Activated CD4-positive, alpha-beta T cell treated with anti-CD3 and anti-CD28 coated beads for 24 hours (primary cell): ENCODE data around the gene GDPD4.
"Not testable (repeated sequence)": the region's sequence is repeated elsewhere in the genome, so short reads cannot be mapped to it uniquely, and the experiment has no call there.

Experiments used
- DNase-seq, 2 donors: peaks; one replicate each; pipeline ENCODE4 v3.0.0-alpha.2; 2020; ENCODE audit warnings: low read depth in 2 of 2

The GDPD4 gene, protein sequence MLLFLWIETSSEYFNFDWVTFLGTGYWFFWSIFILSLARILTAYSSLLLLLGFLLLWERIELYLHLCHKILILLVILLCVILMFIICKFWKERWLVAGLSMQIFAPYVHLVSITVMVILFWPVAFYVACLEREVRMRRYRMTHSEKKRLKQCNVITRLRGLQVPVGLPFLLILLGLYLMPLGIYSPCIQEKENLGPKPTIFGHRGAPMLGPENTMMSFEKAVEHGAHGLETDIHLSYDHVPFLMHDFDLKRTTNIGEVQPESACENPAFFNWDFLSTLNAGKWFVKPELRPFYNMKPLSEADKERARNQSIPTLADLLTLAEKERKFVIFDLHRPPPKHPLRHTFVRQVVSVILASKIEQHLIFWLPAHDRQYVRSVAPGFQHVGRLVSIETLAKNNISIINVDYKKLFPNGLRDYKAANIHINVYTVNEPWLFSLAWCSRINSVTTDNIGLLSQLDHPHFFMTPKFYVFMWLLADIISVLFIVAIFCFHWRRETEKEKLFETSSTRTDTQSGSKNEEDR

DNA sequence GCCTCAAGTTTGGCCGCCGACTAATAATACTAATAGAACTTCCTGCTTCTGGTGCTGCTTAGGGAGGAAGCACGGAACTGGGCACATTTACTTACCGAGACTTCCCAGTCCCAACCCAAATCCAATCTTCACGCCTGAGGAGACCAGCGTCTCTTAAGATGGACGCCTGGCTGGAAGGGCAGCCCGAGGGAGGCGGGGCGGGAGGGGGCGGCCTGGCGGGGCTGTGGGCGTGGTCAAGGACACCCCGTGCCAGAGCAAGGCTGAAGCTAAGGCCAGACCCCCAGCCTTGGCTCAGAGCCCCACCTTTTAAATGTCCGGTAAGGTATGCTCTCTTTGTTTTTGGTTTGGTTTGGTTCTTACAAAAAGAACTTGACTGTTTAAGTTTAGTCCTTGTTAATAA lies at the start of gene GDPD4:
GDPD4 (minus strand) TSS at position 177 of the 400 bp plus-strand sequence. CDS start 16,549 bp downstream, outside the sequence.
- no peak for DNase-seq

DNA sequence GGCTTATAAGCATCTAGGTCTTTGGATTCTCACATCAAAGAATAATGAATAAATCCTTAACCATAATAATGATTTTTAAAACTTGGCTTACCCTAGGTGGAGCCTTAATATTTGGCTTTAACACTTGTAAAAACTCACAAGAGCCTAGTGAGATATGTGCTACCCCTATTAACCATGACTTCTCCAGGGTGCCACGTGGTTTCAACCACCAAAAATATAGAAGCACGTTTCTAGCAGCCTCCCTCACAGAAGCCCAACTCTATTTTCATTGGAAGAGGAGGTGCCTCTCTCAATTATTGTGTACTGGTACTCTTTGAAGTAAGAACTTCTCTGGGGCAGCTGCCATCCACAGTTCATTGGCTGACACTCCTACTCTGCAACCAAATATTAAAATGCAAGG lies 46.5 kb upstream of the GDPD4 start:
- DNase-seq = no peak

DNA sequence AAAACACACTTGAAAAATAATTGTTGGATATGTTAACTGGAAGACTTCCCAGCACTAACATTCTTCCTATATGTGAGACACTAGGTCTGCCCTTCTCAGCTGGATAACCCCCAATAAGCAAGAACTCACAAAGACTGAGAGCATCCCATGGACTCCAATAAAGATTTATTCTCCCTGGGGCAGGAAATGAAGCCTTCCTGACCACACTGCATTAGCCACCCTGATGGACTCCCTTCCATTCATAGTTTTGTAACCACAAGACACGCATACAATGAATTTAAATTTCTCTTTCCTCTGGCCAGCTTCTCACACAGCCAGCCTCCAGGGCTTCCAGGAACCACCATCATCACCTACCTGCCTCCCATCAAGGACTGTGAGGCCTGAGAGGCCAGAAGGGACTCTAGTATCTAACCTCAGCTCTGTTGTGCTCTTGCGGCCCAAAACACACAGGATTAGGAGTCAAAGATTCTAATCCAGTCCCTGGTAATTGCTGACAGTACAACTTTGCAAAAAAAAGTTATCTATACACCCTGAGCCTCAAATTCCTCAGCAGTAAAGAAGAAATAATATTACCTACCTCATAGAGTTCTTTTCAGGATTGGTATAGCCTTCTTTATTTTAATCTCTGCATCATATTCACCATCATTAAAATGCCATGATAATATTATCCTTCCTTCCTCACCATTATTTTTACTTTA lies 45.6 kb upstream of the GDPD4 start:
- no peak for DNase-seq

DNA sequence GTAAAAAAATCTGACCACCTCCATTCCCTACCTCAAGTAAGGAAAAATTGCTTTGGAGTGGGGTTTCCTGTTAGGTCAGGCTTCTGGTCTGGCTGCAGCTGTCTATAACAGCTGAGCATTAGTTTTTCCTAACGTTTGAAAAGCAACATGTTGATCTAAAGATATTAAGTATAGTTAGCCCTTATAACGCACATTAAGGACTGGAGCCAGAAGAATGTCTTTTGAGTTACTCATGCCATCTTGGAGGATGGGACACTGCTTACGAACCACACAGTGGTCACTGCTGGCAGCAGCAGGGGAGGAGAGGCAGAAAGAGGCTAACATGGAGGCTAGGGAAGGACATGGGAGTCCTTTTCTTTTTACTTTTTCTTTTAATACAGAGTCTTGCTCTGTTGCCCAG lies 44.1 kb upstream of the GDPD4 start:
- DNase-seq = no peak

DNA sequence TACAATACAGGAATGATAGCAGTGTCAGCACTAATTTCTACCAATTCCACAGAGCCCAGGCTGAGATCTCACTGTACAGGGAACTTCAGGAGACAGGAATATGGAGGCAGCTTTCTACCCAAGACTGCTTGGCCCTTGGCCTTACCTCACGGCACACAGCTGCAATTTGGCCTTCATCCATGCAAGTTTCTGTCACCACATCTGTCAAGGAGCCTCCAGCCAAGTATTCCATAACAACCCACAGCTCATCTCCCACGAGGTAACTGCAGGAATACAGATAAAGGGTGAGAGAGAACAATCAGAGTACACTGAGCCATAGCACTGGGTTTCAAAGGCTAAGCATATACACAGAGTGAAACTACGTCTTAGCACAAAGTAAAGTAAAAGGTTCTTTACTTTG lies 39.0 kb upstream of the GDPD4 start:
- no peak for DNase-seq

DNA sequence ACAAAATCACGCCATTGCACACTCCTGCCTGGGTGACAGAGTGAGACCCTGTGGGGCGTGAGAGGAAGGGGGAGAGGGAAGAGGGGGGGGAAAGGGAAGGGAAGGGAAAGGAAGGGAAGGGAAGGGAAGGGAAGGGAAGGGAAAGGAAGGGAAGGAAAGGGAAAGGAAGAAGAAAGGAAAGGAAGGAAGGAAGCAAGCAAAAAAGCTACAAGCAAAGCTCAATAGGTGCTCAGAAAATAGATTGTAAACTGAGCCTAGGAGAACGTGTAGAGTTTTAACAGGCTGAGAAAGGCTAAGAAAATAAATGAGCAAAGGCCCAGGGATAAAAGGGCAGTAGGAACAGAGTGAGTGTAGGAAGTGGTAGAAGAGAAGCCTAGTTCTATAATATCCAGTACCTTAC lies 30.8 kb upstream of the GDPD4 start:
- DNase-seq = no peak

DNA sequence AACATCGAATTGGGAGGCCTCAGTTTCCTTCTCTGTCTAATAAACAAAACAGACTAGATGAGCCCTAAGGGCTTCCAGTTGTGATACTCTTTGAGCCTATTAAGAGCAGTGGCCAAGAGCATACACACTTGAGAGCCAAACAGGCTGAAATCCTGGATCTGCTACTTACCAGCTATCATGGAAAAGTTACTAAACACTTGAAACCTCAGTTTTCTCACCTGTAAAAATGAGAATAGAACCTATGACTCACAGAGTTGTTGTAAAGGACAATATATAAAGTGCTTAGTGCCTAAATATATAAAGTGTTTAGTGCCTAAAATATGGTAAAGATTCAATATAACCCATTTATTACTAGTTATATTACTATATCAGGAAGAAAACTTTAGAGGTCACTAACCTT lies 23.7 kb upstream of the GDPD4 start:
- DNase-seq = no peak

DNA sequence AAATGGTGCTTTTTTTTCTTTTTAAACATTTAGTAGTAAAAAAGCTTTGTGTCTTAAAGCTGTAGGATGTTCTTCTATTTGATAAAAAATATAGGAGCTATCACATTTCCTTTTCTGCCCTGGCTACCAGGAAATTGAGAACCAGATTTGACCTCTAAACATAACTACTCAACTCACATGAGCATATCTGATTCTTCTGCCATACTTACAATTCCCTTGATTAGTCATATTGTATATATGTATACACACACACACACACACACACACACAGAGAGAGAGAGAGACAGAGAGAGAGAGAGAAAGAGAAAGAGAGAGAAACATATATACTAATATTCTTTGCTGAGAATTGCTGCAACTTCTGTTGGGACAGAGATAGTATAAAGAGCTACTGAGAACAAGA lies 23.0 kb upstream of the GDPD4 start:
- no peak for DNase-seq

DNA sequence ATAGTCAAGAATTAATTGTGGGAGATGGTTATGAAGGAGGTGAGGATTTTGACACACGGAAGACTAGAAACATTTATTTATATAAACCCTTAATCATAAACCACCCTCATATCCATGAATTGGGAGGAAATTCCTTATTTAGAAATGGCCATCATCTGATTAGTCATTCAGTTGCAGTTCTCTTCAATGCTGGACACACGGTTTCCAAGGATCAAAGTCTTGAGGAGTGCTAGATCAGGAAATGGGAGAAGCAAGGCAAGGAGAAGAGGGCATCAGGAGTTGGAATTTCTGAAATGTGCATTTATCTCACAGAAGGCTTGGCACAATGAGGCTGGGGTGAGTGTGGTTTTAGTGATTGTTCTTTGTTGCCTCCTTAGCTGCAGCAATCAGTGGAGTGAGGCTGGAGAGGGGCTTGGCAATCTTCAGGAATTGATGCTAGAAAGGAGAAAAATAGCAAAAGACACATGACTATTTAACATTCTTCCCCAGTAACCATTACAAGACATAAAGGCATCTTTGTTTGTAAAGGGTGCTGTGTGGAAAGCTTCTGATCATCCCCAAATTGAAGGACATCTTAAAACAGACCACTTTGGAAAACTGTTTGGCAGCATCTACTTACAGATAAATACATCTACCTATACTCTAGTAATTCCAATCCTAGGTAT lies 21.6 kb upstream of the GDPD4 start:
- DNase-seq = no peak

DNA sequence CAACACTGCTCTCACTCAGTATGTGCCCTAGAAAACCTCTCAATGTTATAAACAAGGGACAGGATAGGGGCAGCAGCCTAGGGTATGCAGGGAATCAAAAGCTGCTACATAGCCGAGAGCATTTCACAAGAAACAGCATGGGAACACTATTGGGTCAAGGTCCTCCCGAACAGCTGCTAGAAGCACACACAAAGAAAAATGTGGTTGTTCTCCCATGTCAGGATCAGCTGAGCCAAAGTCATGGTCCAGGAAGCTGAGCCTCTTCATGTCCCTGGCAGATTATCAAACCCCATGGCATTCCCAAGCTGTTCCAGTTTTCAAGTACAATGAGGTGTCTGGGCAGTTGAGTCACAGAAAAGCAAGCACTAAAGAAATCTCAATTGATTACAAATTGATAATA lies 21.0 kb upstream of the GDPD4 start:
- no peak for DNase-seq

DNA sequence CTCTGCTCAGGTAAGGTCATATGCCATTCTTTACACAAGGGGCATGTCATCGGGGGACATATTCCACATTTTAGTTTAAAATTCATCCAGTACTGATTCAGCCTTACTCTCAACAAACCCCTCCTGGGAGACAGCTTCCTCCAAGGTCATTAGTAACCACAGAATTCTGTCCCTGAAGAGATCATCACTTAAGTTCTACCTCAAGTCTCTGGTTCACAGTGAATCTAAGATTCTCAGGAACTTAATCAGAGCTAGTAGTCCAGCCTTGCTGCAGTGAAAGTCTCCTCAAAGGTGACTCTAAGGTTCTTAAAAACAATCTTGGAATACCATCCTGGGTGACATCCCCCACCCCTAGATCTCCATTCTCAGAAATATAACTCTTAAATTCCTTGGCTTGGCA lies 18.9 kb upstream of the GDPD4 start:
- DNase-seq = no peak

DNA sequence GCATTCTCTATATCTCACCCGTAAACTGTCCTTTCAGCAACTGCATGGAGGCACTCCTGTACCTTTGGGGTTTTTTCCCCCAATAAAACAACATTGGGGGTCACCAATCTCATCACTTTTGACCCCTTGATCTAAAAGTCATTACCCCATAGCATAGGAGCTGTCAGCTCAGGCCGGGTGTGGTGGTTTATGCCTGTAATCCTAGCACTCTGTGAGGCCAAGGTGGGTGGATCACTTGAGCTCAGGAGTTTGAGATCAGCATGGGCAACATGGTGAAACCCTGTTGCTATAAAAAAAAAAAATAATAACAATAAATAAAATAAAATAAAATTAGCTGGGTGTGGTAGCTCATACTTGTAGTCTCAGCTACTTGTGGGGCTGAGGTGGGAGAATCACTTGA lies 17.1 kb upstream of the GDPD4 start:
- no peak for DNase-seq

DNA sequence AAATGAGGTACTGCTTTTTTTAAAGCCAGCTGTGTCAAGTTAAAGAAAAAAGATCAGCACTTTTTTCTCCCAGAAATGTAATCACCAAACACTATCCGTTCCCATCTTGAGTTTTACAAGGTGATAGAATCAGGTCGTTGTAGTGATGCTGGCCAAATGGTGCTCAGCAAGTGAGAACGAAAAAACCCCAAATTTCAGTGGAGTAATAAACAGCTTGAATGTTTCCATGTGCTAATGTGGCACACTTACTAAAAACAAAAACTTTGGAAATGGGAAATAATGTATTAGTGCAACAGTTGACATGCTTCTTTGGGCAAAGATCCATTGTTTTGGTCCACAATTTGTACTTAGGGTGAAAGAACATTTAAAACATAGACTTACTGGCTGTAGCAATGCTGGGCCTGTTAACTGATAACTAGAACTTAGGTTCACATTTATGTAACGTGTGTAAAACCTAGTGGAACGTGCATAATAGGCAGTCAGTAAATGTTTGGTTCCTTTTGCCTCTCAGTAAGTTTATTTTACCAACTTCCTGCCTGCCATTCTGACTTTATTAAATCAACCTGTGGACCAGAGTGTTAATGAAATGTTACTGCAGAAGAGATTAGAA lies 15.4 kb upstream of the GDPD4 start:
- no peak for DNase-seq

DNA sequence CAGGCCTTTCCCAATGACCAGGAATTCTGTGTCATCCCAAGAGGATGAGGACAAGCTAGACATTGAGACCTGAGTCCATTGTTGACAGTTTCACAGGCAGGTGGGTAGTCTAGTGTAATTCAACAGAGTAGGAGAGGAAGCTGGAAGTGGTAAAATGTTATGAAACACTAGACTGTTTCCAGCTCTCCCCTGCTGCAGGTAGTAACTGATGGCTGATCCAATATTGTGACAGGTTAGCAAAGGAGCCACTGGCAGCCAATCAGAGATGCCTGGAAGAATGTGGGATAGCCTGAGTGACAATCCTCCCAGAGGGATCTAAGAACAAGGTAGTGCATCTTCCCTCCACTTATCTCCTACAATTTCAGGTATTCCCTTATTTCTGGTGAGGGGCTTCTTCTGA lies 10.6 kb upstream of the GDPD4 start:
- no peak for DNase-seq

DNA sequence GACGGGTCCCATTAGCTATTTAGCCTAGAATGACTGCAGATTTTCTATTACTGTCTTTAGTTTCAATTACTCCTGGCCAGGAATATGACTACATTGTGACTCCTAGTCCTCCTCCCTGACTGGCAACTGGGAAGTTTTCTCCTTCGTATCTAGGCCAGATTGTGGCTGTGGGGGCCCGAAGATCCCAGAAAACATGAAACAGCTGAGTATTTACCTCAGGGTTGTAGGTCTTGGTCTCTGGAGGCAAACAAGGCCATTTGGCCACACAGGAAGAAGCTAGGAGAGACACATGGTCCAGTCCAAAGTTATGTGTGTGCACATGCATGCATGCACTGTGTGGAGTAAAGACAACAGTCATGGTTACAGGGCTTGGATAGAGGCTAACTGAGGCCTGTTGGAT lies 10.2 kb upstream of the GDPD4 start:
- DNase-seq = no peak

DNA sequence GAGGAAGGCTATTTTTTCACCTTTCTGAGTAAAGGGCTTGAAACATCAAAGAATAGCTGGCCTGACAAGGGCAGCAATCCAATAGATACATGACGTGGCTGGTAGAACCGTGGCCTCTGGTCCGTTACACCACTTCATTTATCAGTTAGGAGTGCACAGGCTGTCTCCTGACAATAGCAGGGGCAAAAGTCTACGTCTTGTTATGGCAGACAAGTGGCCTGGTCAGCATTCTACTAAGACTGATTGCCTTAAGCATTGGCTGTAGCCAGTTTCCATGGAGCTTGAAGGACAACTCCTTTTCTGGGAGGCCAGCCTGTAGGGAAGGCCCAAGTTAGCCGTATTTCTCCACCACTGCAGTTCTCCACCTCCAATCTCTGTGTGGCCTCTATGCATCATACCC lies 9.2 kb upstream of the GDPD4 start:
- no peak for DNase-seq

DNA sequence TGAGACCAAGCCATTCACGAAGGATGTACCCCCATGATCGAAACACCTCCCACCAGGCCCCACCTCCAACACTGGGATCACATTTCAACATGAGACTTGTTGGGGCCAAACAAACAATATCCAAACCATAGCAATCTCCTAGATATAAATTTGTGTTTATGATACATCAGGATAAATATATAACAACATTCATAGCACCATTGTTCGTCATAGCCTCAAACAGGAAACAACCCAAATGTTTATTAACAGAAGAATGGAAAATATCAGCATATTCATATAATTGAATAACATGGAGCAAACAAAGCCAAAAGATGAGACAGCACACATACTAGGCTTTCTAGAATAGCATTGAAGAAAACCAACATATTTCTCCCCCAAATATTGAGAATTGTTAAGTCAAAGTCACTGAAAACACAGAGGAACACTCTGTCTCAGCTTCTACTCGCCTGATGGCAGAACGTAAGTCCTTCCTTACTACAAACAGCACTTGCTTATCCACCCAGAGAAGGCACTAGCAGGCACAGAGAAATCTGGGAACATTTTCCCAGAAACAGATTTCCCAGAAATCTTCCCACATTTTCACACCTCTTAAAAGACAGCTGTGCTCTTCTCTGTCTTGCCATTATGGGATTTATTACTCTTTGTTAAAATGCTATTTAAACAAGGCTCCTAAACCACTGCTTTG lies 8.1 kb upstream of the GDPD4 start:
- no peak for DNase-seq

DNA sequence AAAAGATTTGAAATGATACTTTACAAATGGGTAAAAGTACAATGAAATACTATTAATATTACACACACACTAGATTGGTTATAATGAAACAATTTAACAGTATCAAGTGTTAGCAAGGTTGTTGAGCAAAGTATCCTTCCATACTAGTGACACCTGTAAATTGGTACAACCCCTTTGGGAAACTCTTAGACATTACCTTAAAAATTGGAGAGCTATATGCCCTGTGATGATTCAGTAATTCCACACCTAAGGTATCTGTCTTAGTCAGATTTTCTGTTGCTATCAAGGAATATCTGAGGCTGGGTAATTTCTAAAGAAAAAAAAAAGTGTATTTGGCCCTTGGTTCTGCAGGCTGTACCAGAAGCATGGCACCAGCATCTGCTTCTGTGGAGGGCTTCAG lies 7.4 kb upstream of the GDPD4 start:
- no peak for DNase-seq

DNA sequence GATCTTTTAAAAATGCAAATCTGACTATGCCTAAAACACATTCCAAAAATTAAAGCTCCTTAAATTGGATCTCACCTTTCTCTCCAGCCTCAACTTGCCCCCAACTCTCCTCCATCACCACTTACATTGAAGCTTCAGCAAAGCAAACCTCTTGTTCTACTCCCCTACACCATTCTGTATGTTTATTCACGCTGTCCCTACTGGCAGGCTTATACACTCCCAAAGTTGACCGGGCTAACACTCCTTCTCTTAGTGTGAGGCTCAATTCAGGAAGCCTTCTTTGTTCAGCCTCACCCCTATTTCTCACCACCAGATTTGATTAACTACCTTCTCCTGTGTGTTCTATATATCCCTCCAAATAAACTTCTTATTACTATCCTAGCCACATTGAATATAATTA lies 1.8 kb upstream of the GDPD4 start:
- DNase-seq = no peak

DNA sequence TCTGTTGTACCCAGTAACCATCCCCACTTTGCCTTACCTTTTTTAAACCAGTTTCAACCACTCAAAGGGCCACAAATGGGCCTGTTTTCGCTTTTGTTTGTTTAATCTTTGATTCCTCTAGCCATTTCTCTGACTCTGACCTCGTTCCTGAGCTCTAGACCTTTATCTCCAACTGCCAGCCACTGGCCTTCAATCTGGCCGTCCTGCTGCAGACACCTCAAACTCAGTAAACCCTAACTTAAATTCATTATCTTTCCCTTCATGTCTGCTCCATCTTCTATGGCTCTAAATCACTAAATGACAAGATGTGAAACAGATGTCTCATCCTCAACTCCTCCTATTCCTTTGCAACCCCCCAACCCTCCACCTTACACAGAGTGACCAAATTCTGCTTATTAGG lies 1.3 kb upstream of the GDPD4 start:
- no peak for DNase-seq

DNA sequence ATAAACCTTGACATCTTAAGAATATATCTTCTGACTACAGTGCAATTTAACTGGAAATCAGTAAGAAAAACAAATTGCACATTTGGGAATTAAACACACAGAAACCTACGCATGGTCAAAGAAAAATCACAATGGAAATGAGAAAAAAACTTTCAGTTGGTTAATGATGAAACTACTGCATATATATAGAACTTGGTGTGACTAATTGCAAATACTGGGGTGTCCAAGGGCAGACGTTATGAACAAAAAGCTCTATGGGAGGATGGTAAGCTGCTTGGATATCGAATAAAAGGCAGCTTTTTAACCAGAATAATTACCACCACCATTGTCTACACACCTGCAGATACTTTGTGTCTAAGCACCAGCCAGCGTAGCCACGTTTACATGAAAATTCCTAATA lies 791 bp downstream of the GDPD4 start:
- no peak for DNase-seq

DNA sequence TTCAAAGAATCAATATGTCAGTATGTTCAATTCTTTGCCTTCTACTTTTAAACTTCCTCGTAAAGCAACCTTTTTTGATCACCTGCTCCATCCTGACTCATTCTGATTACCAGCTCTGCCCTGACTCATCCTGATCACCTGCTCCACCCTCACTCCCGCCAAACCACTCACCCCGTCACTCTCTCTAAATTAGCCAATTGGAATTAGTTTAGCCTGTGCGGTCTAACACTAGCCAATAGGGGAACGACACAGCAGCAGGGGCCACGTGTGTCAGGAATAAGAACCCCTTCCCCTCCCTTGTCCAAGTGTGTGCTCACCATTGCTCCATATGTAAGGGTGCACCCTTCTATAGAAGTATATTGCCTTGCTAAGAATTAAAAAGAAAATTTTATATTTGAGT lies 1.5 kb downstream of the GDPD4 start:
- not testable (repeated sequence) for DNase-seq
